HCT116 (cell line): ENCODE results near the gene SLC1A1. TPM values are rescaled to one million over a fixed set of nuclear protein-coding genes. Genes with fewer than 3 reads are reported as not detected.

Experiments used
- ATAC-seq: fragments of 200-7000 bp; cut with Tn5 transposase; 2 replicates; pipeline ENCODE4 v1.9.1; 2020; ENCODE audit warnings: mild to moderate bottlenecking, moderate library complexity
- BruUV-seq: library from RNA; stranded (reverse); fragments of 400-500 nt; replicated peaks from 2 replicates; lab custom pipeline; 2021; lab: Mats Ljungman, UMichigan
- CTCF ChIA-PET: fragments of 300-600 bp; sonication (Branson Sonifier 250); formaldehyde crosslinking; loops from one replicate; lab custom pipeline; 2021; ENCODE audit warnings: antibody characterized with exemption; lab: Charles Lee
- POLR2A ChIA-PET: fragments of 300-600, 350-600 bp; sonication (Branson Sonifier 250); formaldehyde crosslinking; loops from one replicate; lab custom pipeline; 2021; ENCODE audit warnings: antibody characterized with exemption; lab: Charles Lee
- RAD21 ChIA-PET, 2 experiments: fragments of 300-600 bp; sonication (Branson Sonifier 250); formaldehyde crosslinking; loops; one replicate each; lab custom pipeline; 2023; ENCODE audit warnings: low total read pairs in 2 of 2; ENCODE audit not compliant: uncharacterized antibody in 2 of 2, unreplicated experiment in 2 of 2, low non-redundant PET in 1 of 2; lab: Charles Lee
- DNase-seq: peaks from one replicate; pipeline ENCODE4 v3.0.0-alpha.2; 2010; ENCODE audit warnings: low read depth, low spot score
- H2AFZ ChIP-seq: fragments of 200-600 bp; shearing (Covaris generic), sonication (generic); 2 replicates; pipeline ENCODE4 v1.6.1; 2017; ENCODE audit warnings: low read depth, mixed run types, mixed read lengths, antibody characterized with exemption, low read length; ENCODE audit not compliant: poor library complexity, severe bottlenecking
- H3K27ac ChIP-seq: 2 replicates; pipeline ENCODE4 v1.5.1; 2012; ENCODE audit warnings: low read depth, low read length
- H3K27me3 ChIP-seq: fragments of 200-600 bp; sonication (generic); 2 replicates; pipeline ENCODE4 v1.6.1; 2016; ENCODE audit warnings: mixed run types, low read length, mixed read lengths; ENCODE audit not compliant: insufficient read depth
- H3K36me3 ChIP-seq, 2 experiments: fragments of 200-500 bp in 1 of 2; fragments of 200-600 bp in 1 of 2; sonication (Bioruptor generic) in 1 of 2; sonication (generic) in 1 of 2; 2 replicates each; pipeline versions ENCODE4 v1.5.1 to v1.6.1; 2014 to 2016; ENCODE audit warnings: low read length in 2 of 2, inconsistent platforms in 1 of 2, mixed read lengths in 1 of 2, mixed run types in 1 of 2; ENCODE audit not compliant: insufficient read depth in 2 of 2, control insufficient read depth in 1 of 2
- H3K4me1 ChIP-seq, 2 experiments: fragments of 200-600 bp in 1 of 2; sonication (generic) in 1 of 2; 2 replicates each; pipeline versions ENCODE4 v1.5.1 to v1.6.1; 2012 to 2017; ENCODE audit warnings: low read length in 2 of 2, inconsistent platforms in 1 of 2, mild to moderate bottlenecking in 1 of 2, mixed read lengths in 1 of 2, mixed run types in 1 of 2, moderate library complexity in 1 of 2; ENCODE audit not compliant: insufficient read depth in 2 of 2, control insufficient read depth in 1 of 2
- H3K4me2 ChIP-seq: fragments of 200-600 bp; sonication (generic); 2 replicates; pipeline ENCODE4 v1.6.1; 2017; ENCODE audit warnings: mixed run types, low read length, mixed read lengths
- H3K4me3 ChIP-seq, 2 experiments: fragments of 200-600 bp in 1 of 2; sonication (generic) in 1 of 2; replicated peaks in 1 of 2; 2 replicates each; pipeline ENCODE4 v1.5.1; 2011 to 2016; ENCODE audit warnings: low read length in 2 of 2, control low read depth in 1 of 2, low read depth in 1 of 2, mild to moderate bottlenecking in 1 of 2, mixed read lengths in 1 of 2, mixed run types in 1 of 2
- H3K79me2 ChIP-seq: fragments of 200-600 bp; sonication (generic); 2 replicates; pipeline ENCODE4 v1.6.1; 2017; ENCODE audit warnings: mild to moderate bottlenecking, mixed run types, low read length, moderate library complexity, mixed read lengths; ENCODE audit not compliant: insufficient read depth
- H3K9ac ChIP-seq: fragments of 200-600 bp; sonication (generic); 2 replicates; pipeline ENCODE4 v1.6.1; 2016; ENCODE audit warnings: low read length, mixed read lengths
- H3K9me2 ChIP-seq: fragments of 200-600 bp; sonication (generic), shearing (Covaris generic); 2 replicates; pipeline ENCODE4 v1.6.1; 2017; ENCODE audit warnings: mixed run types, mild to moderate bottlenecking, moderate library complexity; ENCODE audit not compliant: insufficient read depth
- H3K9me3 ChIP-seq, 2 experiments: fragments of 200-500 bp in 1 of 2; fragments of 200-600 bp in 1 of 2; sonication (Bioruptor generic) in 1 of 2; sonication (generic) in 1 of 2; 2 replicates each; pipeline ENCODE4 v1.6.1; 2014 to 2017; ENCODE audit warnings: low read length in 2 of 2, mixed read lengths in 2 of 2, inconsistent platforms in 1 of 2, low read depth in 1 of 2, mild to moderate bottlenecking in 1 of 2, mixed run types in 1 of 2, moderate library complexity in 1 of 2; ENCODE audit not compliant: control insufficient read depth in 1 of 2, insufficient read depth in 1 of 2
- H4K20me1 ChIP-seq: fragments of 200-600 bp; sonication (generic), shearing (Covaris generic); 2 replicates; pipeline ENCODE4 v1.6.1; 2017; ENCODE audit warnings: mixed run types, mild to moderate bottlenecking, moderate library complexity; ENCODE audit not compliant: insufficient read depth
- ATF3 ChIP-seq: IDR thresholded peaks from 2 replicates; pipeline ENCODE4 v1.6.1; 2012
- EGR1 ChIP-seq: IDR thresholded peaks from 2 replicates; pipeline ENCODE4 v1.6.1; 2012; ENCODE audit warnings: low read depth
- ELF1 ChIP-seq: IDR thresholded peaks from 2 replicates; pipeline ENCODE4 v1.6.1; 2012; ENCODE audit warnings: low read depth, borderline replicate concordance
- MAX ChIP-seq: IDR thresholded peaks from 2 replicates; pipeline ENCODE4 v1.6.1; 2012
- POLR2AphosphoS5 ChIP-seq: IDR thresholded peaks from 2 replicates; pipeline ENCODE4 v1.6.1; 2011; ENCODE audit warnings: mild to moderate bottlenecking, low read depth, low read length, moderate library complexity
- SP1 ChIP-seq: IDR thresholded peaks from 2 replicates; pipeline ENCODE4 v1.6.1; 2012; ENCODE audit warnings: low read depth
- SRF ChIP-seq: IDR thresholded peaks from 2 replicates; pipeline ENCODE4 v1.6.1; 2012; ENCODE audit warnings: low read depth
- TCF7L2 ChIP-seq: IDR thresholded peaks from 2 replicates; pipeline ENCODE4 v1.7.0; 2011; ENCODE audit warnings: borderline replicate concordance, inconsistent platforms; ENCODE audit not compliant: insufficient read depth, insufficient read length; ENCODE audit errors: extremely low read depth
- ZBTB33 ChIP-seq: IDR thresholded peaks from 2 replicates; pipeline ENCODE4 v1.6.1; 2011; ENCODE audit warnings: mild to moderate bottlenecking, low read length, moderate library complexity; ENCODE audit not compliant: insufficient replicate concordance; ENCODE audit errors: extremely low read depth
- intact Hi-C: fragments of 100-400 bp; cut with micrococcal nuclease; formaldehyde crosslinking; loops from 2 replicates; pipeline ENCODE4 v1.10.0; 2022
- total RNA-seq: library from RNA; stranded (reverse); gene quantifications from one replicate; pipeline ENCODE4 v1.2.1, GENCODE V29; 2021; ENCODE audit not compliant: unreplicated experiment

The SLC1A1 gene
- total RNA-seq, 1 experiment from 2014 or later: 6.8 TPM

- Histone ChIP-seq H3K36me3 (no peaks in the 10 kb centered on the region), H3K79me2 (no peaks in the 10 kb centered on the region), H3K9ac (no peak overlapping the region), H3K9me3 (no peaks in the 10 kb centered on the region), H3K4me2 (no peak overlapping the region), H4K20me1 (no peaks in the 10 kb centered on the region), H3K27ac (no peak overlapping the region), H3K27me3 (no peaks in the 10 kb centered on the region), H3K4me3 (no peak overlapping the region), H3K9me2 (no peaks in the 10 kb centered on the region), H2AFZ (no peak overlapping the region), H3K4me1 (no peaks in the 10 kb centered on the region)
- DNase-seq: no peak
- CTCF ChIA-PET: interaction anchor here (1.3 kb wide), 1 partner anchor 16 kb away, joined by 8 read pairs; no protein-coding TSS in a partner anchor
- RAD21 ChIA-PET: no interaction called here
- TF ChIP-seq SRF: no peak
- TF ChIP-seq TCF7L2: no peak
- no peak for TF ChIP-seq EGR1
- no peak for TF ChIP-seq POLR2AphosphoS5
- TF ChIP-seq ZBTB33: no peak
- TF ChIP-seq SP1: no peak
- no peak for TF ChIP-seq MAX
- TF ChIP-seq ELF1: no peak
- TF ChIP-seq ATF3: no peak
- POLR2A ChIA-PET: no interaction called here
- BruUV-seq: no TSS peak
- intact Hi-C loops: no loop called here
- no peak for ATAC-seq
Measured at GRCh38 chr9:4620057-4620765, 129.9 kb downstream of the SLC1A1 start.
